K562 (cell line): Measurements from ENCODE around the gene SMIM17. TPM values are rescaled to one million over a fixed set of nuclear protein-coding genes. Genes with fewer than 3 reads are reported as not detected.
A peak's percentile ranks its signal among the peaks of the same experiment; 100 is the strongest.

ENCODE experiments used
- GTF3C2 ChIP-seq: IDR thresholded peaks from 3 replicates; pipeline ENCODE4 v1.6.1; 2011; ENCODE audit warnings: borderline replicate concordance, mild to moderate bottlenecking, moderate library complexity; ENCODE audit not compliant: insufficient read length; ENCODE audit errors: extremely low read depth
- HLTF ChIP-seq: fragments of 450-650 bp; IDR thresholded peaks from 2 replicates; pipeline ENCODE4 v1.6.1; 2016
- KLF10 ChIP-seq: fragments of 250-450 bp; sonication (Bioruptor Pico); IDR thresholded peaks from 2 replicates; pipeline ENCODE4 v1.6.1; 2021; ENCODE audit warnings: matching md5 sums
- MED1 ChIP-seq: sonication (generic); formaldehyde crosslinking; IDR thresholded peaks from 2 replicates; pipeline ENCODE4 v1.8.1; 2023; ENCODE audit warnings: missing genetic modification reagents, borderline replicate concordance
- NCOA6 ChIP-seq: fragments of 450-650 bp; IDR thresholded peaks from 2 replicates; pipeline ENCODE4 v1.6.1; 2017; ENCODE audit warnings: mild to moderate bottlenecking
- POU5F1 ChIP-seq: fragments of 150-350 bp; IDR thresholded peaks from 2 replicates; pipeline ENCODE4 v1.6.1; 2014; ENCODE audit warnings: borderline replicate concordance, low read length, low read depth, mild to moderate bottlenecking; ENCODE audit not compliant: partially characterized antibody
- PTBP1 ChIP-seq: fragments of 200-400 bp; formaldehyde crosslinking; IDR thresholded peaks from 2 replicates; pipeline ENCODE4 v1.6.1; 2017; ENCODE audit warnings: low read depth, low read length
- REST ChIP-seq, 2 experiments: fragments of 450-650 bp; formaldehyde crosslinking in 1 of 2; IDR thresholded peaks; 2 replicates each; pipeline versions ENCODE4 v1.4.0 to v1.6.1; 2014 to 2020; ENCODE audit warnings: mild to moderate bottlenecking in 2 of 2, borderline replicate concordance in 1 of 2, low read depth in 1 of 2
- RFX7 ChIP-seq: fragments of 250-450 bp; sonication (Bioruptor Pico); IDR thresholded peaks from 2 replicates; pipeline ENCODE4 v1.5.1; 2021; ENCODE audit warnings: mild to moderate bottlenecking
- STAG1 ChIP-seq: sonication (generic); formaldehyde crosslinking; IDR thresholded peaks from 2 replicates; pipeline ENCODE4 v1.5.0; 2020; ENCODE audit warnings: missing genetic modification reagents, borderline replicate concordance
- ZNF41 ChIP-seq: fragments of 250-450 bp; sonication (Bioruptor Pico); conservative IDR thresholded peaks from 2 replicates; pipeline ENCODE4 v1.4.0; 2020; ENCODE audit warnings: mild to moderate bottlenecking
- ZNF57 ChIP-seq: fragments of 450-650 bp; formaldehyde crosslinking; IDR thresholded peaks from 2 replicates; pipeline ENCODE4 v1.4.0; 2020; ENCODE audit warnings: mild to moderate bottlenecking, moderate library complexity
- ZNF707 ChIP-seq: fragments of 250-450 bp; sonication (Bioruptor Pico); conservative IDR thresholded peaks from 2 replicates; pipeline ENCODE4 v1.8.0; 2022; ENCODE audit warnings: inconsistent platforms, mild to moderate bottlenecking, moderate library complexity
- polyA plus RNA-seq, 8 experiments: library from polyadenylated mRNA; depleted of rRNA in 4 of 8; stranded (reverse) in 5 of 8; unstranded in 3 of 8; fragments of >200 nt; fragmentation: Nextera tagmentation in 2 of 8; fragmentation: Illumina TruSeq in 1 of 8; extraction: Ambion mirVana in 2 of 8; extraction: Trizol in 1 of 8; gene quantifications; 2 replicates each; pipeline versions ENCODE4 v1.2.1 to v1.2.3, GENCODE V29; 2011 to 2014; ENCODE audit warnings: inconsistent platforms in 1 of 8, missing spikeins in 1 of 8
- total RNA-seq, 7 experiments: library from RNA; depleted of rRNA in 6 of 7; stranded (reverse); fragments of >200 nt in 6 of 7; fragmentation: Illumina TruSeq in 2 of 7; extraction: Trizol in 2 of 7; gene quantifications; 2 replicates each; pipeline versions ENCODE4 v1.2.1 to v1.2.3, GENCODE V29; 2011 to 2021; ENCODE audit warnings: low replicate concordance in 1 of 7

The SMIM17 gene
- total and polyA plus RNA-seq, 9 of the 15 experiments (the other 6 are each of a cell fraction or from before 2014, with no cell fraction given) = not detected

GRCh38 chr19:56637976-56638555 lies 4.9 kb upstream of the SMIM17 start (continued):
- peak; percentile 80; the same call in 1 of the 2 replicates for TF ChIP-seq MED1 (CRISPR knock-in tag)
- no peak for TF ChIP-seq GTF3C2
- TF ChIP-seq POU5F1 = no peak
- peak; percentile 88 for TF ChIP-seq STAG1 (CRISPR knock-in tag)
- TF ChIP-seq ZNF707 (CRISPR knock-in tag) = 0 out of 2 replicates have a peak, but pooled peaks have one; percentile 31
- TF ChIP-seq REST (IDR thresholded peaks at IDR 0.05; ENCODE audit: borderline replicate concordance) = peak; percentile 100
- TF ChIP-seq REST (CRISPR knock-in tag; IDR thresholded peaks at IDR 0.05; ENCODE audit: low read depth) = peak; percentile 98
- no peak for TF ChIP-seq ZNF41
- no peak for TF ChIP-seq HLTF
- TF ChIP-seq ZNF57 (CRISPR knock-in tag) = no peak
- no peak for TF ChIP-seq PTBP1
- TF ChIP-seq NCOA6 = peak; percentile 94
- no peak for TF ChIP-seq KLF10 (CRISPR knock-in tag)
- TF ChIP-seq RFX7 = no peak
